Liver (tissue), 3 donors: ENCODE results near the gene NELFCD.

Experiments used
- ATF3 ChIP-seq: IDR thresholded peaks from 2 replicates; pipeline ENCODE4 v1.6.1; 2016; ENCODE audit warnings: antibody characterized with exemption
- CTCF ChIP-seq: fragments of 150-350 bp; IDR thresholded peaks from 2 replicates; pipeline ENCODE4 v1.5.1; 2017; ENCODE audit warnings: improper control_type of control experiment, low read depth, low read length; ENCODE audit not compliant: missing input control
- EGR1 ChIP-seq, 2 donors: IDR thresholded peaks; 2 replicates each; pipeline ENCODE4 v1.6.1; 2016 to 2018; ENCODE audit warnings: antibody characterized with exemption in 2 of 2, low read depth in 2 of 2
- FOXA1 ChIP-seq: IDR thresholded peaks from 2 replicates; pipeline ENCODE4 v1.6.1; 2016; ENCODE audit warnings: antibody characterized with exemption
- GABPA ChIP-seq, 2 donors: IDR thresholded peaks in 1 of 2; conservative IDR thresholded peaks in 1 of 2; 2 replicates each; pipeline ENCODE4 v1.6.1; 2016; ENCODE audit warnings: antibody characterized with exemption in 2 of 2, mild to moderate bottlenecking in 1 of 2, moderate library complexity in 1 of 2
- MAX ChIP-seq: IDR thresholded peaks from 2 replicates; pipeline ENCODE4 v1.6.1; 2016; ENCODE audit warnings: antibody characterized with exemption
- NR2F2 ChIP-seq: IDR thresholded peaks from 2 replicates; pipeline ENCODE4 v1.6.1; 2016; ENCODE audit warnings: antibody characterized with exemption
- RAD21 ChIP-seq, 2 donors: IDR thresholded peaks; 2 replicates each; pipeline ENCODE4 v1.6.1; 2016; ENCODE audit warnings: antibody characterized with exemption in 2 of 2, mild to moderate bottlenecking in 2 of 2
- RXRA ChIP-seq, 2 donors: IDR thresholded peaks; 2 replicates each; pipeline ENCODE4 v1.6.1; 2017 to 2018; ENCODE audit warnings: antibody characterized with exemption in 2 of 2, mild to moderate bottlenecking in 1 of 2
- SP1 ChIP-seq: IDR thresholded peaks from 2 replicates; pipeline ENCODE4 v1.6.1; 2018; ENCODE audit warnings: antibody characterized with exemption, mild to moderate bottlenecking
- donor health status: healthy.
- donor health status: healthy.

GRCh38 chr20:59002388-59002787, 21.3 kb downstream of the NELFCD start:
- TF ChIP-seq MAX = no peak
- TF ChIP-seq CTCF = no peak
- no peak for TF ChIP-seq SP1
- no peak for TF ChIP-seq GABPA (IDR thresholded peaks at IDR 0.05 in 1 of 2, conservative IDR thresholded peaks at IDR 0.05 in 1 of 2)
- TF ChIP-seq EGR1 (IDR thresholded peaks at IDR 0.05; ENCODE audit: low read depth in 2 of 2) = no peak
- no peak for TF ChIP-seq ATF3
- TF ChIP-seq RAD21 (IDR thresholded peaks at IDR 0.05) = no peak
- TF ChIP-seq FOXA1 = no peak
- TF ChIP-seq RXRA (IDR thresholded peaks at IDR 0.05) = no peak
- no peak for TF ChIP-seq NR2F2
